Measurements from ENCODE around the gene NELFB. TPM values are rescaled to one million over a fixed set of nuclear protein-coding genes. Genes with fewer than 3 reads are reported as not detected.

Gene NELFB
- total and polyA plus RNA-seq, 2 of the 4 experiments (the other 2 are of a cell fraction): 36.9 to 66.0 TPM

GRCh38 chr9:137212520-137212919, 42.6 kb upstream of the NELFB start:
- H3K36me3 ChIP-seq (ENCODE audit: control insufficient read depth, insufficient read depth, low read length): peaks cover 22% of the 10 kb centered on the region
- no peak overlapping the region for H2AK9ac ChIP-seq (replicated peaks; ENCODE audit: low read depth, low read length, poor library complexity)
- in situ Hi-C loops (cut with MboI; ENCODE audit: low sequenced_read_pairs): no loop called here
- ATAC-seq (ENCODE audit: low read depth) (no peak), DNase-seq (no peak)
- H2BK20ac ChIP-seq (ENCODE audit: low read depth, low read length): no peak overlapping the region
- H4K20me1 ChIP-seq (ENCODE audit: insufficient read depth, low read length): no peaks in the 10 kb centered on the region
- no peak overlapping the region for H2AFZ ChIP-seq (replicated peaks; ENCODE audit: low read length, poor library complexity)
- no peak overlapping the region for H2AK5ac ChIP-seq (ENCODE audit: low read depth, low read length)
- no peak overlapping the region for H3K23ac ChIP-seq (ENCODE audit: low read depth, low read length)
- H3K4me3 ChIP-seq (ENCODE audit: insufficient read depth, low read depth, low read length): no peak overlapping the region
- H3K27ac ChIP-seq (ENCODE audit: insufficient read depth, low read length): no peak overlapping the region
- H2BK120ac ChIP-seq (ENCODE audit: low read depth, low read length): no peak overlapping the region
- intact Hi-C loops (cut with micrococcal nuclease): no loop called here
- H3K18ac ChIP-seq (ENCODE audit: low read depth, low read length): no peak overlapping the region
- H3K9me1 ChIP-seq (ENCODE audit: insufficient read depth, low read length): no peaks in the 10 kb centered on the region
- H4K5ac ChIP-seq (ENCODE audit: low read depth, low read length): no peak overlapping the region
- H3K79me1 ChIP-seq (ENCODE audit: low read depth in 1 of 2, low read length in 2 of 2): peaks cover 4 to 5% of the 10 kb centered on the region in 2 experiments
- H3K27me3 ChIP-seq (ENCODE audit: control insufficient read depth, insufficient read depth, low read length): no peaks in the 10 kb centered on the region
- H3K4ac ChIP-seq (ENCODE audit: low read depth, low read length): no peak overlapping the region
- no peaks in the 10 kb centered on the region for H3K4me1 ChIP-seq (ENCODE audit: control insufficient read depth, insufficient read depth, low read length)
- no peak overlapping the region for H4K8ac ChIP-seq (ENCODE audit: low read depth in 2 of 2, low read length in 2 of 2)
- H3K4me2 ChIP-seq (ENCODE audit: low read depth, low read length): no peak overlapping the region
- H2BK15ac ChIP-seq (ENCODE audit: low read depth, low read length): no peak overlapping the region
- no peaks in the 10 kb centered on the region for H3K9me3 ChIP-seq (ENCODE audit: control insufficient read depth, insufficient read depth, low read length)
- no peak overlapping the region for H2BK5ac ChIP-seq (ENCODE audit: low read depth, low read length, poor library complexity, severe bottlenecking)
- 90% methylated on average over 15 of the region's 21 CpGs; no CpG with 5 or more reads in 1 of the 2 experiments for WGBS, 2 experiments (ENCODE audit: extremely low coverage in 2 of 2, insufficient read length in 1 of 2)
- dilution Hi-C loops (cut with HindIII; ENCODE audit: low sequenced_read_pairs, unreplicated experiment): no loop called here
- H3K14ac ChIP-seq (replicated peaks; ENCODE audit: low read depth, low read length): no peak overlapping the region
- TF ChIP-seq POLR2A (IDR thresholded peaks at IDR 0.05; ENCODE audit: low read depth, low read length) (no peak), CHD1 (IDR thresholded peaks at IDR 0.05; ENCODE audit: low read depth, low read length) (no peak), CEBPB (IDR thresholded peaks at IDR 0.05; ENCODE audit: low read depth, low read length) (no peak), FOS (IDR thresholded peaks at IDR 0.05; ENCODE audit: low read depth, low read length) (no peak), MXI1 (IDR thresholded peaks at IDR 0.05; ENCODE audit: borderline replicate concordance, low read depth, low read length) (no peak), MAZ (IDR thresholded peaks at IDR 0.05; ENCODE audit: borderline replicate concordance, low read depth, low read length) (no peak), RAD21 (IDR thresholded peaks at IDR 0.05; ENCODE audit: low read length) (no peak), USF2 (IDR thresholded peaks at IDR 0.05; ENCODE audit: low read depth, low read length) (no peak), SMC3 (IDR thresholded peaks at IDR 0.05; ENCODE audit: low read depth, low read length) (no peak), RFX5 (IDR thresholded peaks at IDR 0.05; ENCODE audit: low read depth, low read length) (no peak), BHLHE40 (IDR thresholded peaks at IDR 0.05; ENCODE audit: low read depth, low read length) (no peak), NFE2L2 (IDR thresholded peaks at IDR 0.05; ENCODE audit: low read depth, low read length) (no peak), MAFK (IDR thresholded peaks at IDR 0.05; ENCODE audit: low read depth, low read length) (no peak)
- TF ChIP-seq, protein P1, sequence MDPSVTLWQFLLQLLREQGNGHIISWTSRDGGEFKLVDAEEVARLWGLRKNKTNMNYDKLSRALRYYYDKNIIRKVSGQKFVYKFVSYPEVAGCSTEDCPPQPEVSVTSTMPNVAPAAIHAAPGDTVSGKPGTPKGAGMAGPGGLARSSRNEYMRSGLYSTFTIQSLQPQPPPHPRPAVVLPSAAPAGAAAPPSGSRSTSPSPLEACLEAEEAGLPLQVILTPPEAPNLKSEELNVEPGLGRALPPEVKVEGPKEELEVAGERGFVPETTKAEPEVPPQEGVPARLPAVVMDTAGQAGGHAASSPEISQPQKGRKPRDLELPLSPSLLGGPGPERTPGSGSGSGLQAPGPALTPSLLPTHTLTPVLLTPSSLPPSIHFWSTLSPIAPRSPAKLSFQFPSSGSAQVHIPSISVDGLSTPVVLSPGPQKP (IDR thresholded peaks at IDR 0.05; ENCODE audit: borderline replicate concordance, low read depth, low read length): no peak
- TF ChIP-seq, protein P2, sequence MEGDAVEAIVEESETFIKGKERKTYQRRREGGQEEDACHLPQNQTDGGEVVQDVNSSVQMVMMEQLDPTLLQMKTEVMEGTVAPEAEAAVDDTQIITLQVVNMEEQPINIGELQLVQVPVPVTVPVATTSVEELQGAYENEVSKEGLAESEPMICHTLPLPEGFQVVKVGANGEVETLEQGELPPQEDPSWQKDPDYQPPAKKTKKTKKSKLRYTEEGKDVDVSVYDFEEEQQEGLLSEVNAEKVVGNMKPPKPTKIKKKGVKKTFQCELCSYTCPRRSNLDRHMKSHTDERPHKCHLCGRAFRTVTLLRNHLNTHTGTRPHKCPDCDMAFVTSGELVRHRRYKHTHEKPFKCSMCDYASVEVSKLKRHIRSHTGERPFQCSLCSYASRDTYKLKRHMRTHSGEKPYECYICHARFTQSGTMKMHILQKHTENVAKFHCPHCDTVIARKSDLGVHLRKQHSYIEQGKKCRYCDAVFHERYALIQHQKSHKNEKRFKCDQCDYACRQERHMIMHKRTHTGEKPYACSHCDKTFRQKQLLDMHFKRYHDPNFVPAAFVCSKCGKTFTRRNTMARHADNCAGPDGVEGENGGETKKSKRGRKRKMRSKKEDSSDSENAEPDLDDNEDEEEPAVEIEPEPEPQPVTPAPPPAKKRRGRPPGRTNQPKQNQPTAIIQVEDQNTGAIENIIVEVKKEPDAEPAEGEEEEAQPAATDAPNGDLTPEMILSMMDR (conservative IDR thresholded peaks at IDR 0.05; ENCODE audit: low read depth, low read length): no peak
- BruUV-seq (replicated peaks): no TSS peak
- CTCF ChIA-PET: no interaction called here
- no peak overlapping the region for H4K91ac ChIP-seq (ENCODE audit: insufficient read depth, low read depth, low read length)
- POLR2A ChIA-PET (ENCODE audit: unreplicated experiment): no interaction called here
- no peak overlapping the region for H3K56ac ChIP-seq (ENCODE audit: extremely low read depth, insufficient read depth, low read length)
- H3K9ac ChIP-seq (ENCODE audit: low read depth, low read length): no peak overlapping the region

Data from IMR-90 (cell line).